ENCODE data around the gene CFAP61. TPM values are rescaled to one million over a fixed set of nuclear protein-coding genes. Genes with fewer than 3 reads are reported as not detected.

CFAP61 gene
- total and polyA plus RNA-seq, 2 donors: 0.32 to 0.35 TPM

GRCh38 chr20:20136313-20136712 is 84.0 kb downstream of the CFAP61 start:
- no peak for DNase-seq (ENCODE audit: extremely low spot score)
- Histone ChIP-seq H3K27ac (ENCODE audit: low read depth) (no peak overlapping the region), H3K4me3 (ENCODE audit: low read depth, low read length) (no peak overlapping the region), H3K36me3 (ENCODE audit: insufficient read depth) (no peaks in the 10 kb centered on the region), H3K4me1 (ENCODE audit: insufficient read depth) (no peaks in the 10 kb centered on the region)
- WGBS: 83% methylated on average over 1 of the region's 1 CpG

GRCh38 chr20:20137851-20138250 is 85.5 kb downstream of the CFAP61 start:
- Histone ChIP-seq H3K27ac (ENCODE audit: low read depth) (no peak overlapping the region), H3K4me3 (ENCODE audit: low read depth, low read length) (no peak overlapping the region)
- no peak for DNase-seq (ENCODE audit: extremely low spot score)

GRCh38 chr20:20138301-20139064 is 86.2 kb downstream of the CFAP61 start:
- Histone ChIP-seq H3K4me3 (ENCODE audit: low read depth, low read length) (no peak overlapping the region), H3K27ac (ENCODE audit: low read depth) (no peak overlapping the region), H3K4me1 (ENCODE audit: insufficient read depth) (no peaks in the 10 kb centered on the region), H3K36me3 (ENCODE audit: insufficient read depth) (no peaks in the 10 kb centered on the region)
- 45% methylated on average over 4 of the region's 4 CpGs for WGBS
- no peak for DNase-seq (ENCODE audit: extremely low spot score)

More at GRCh38 chr20:20137851-20138250, 85.5 kb downstream of the CFAP61 start:
- Histone ChIP-seq H3K36me3 (ENCODE audit: insufficient read depth) (no peaks in the 10 kb centered on the region), H3K4me1 (ENCODE audit: insufficient read depth) (no peaks in the 10 kb centered on the region)
- 86% methylated on average over 5 of the region's 5 CpGs for WGBS

- Histone ChIP-seq H3K4me3 (ENCODE audit: low read depth, low read length) (no peak overlapping the region), H3K4me1 (ENCODE audit: insufficient read depth) (no peaks in the 10 kb centered on the region), H3K36me3 (ENCODE audit: insufficient read depth) (no peaks in the 10 kb centered on the region), H3K27ac (ENCODE audit: low read depth) (no peak overlapping the region)
- WGBS: 39% methylated on average over 5 of the region's 5 CpGs
- DNase-seq (ENCODE audit: extremely low spot score): no peak
These were observed 87.1 kb downstream of the CFAP61 start for GRCh38 chr20:20139403-20139802.

GRCh38 chr20:20143165-20143564 is 90.8 kb downstream of the CFAP61 start:
- H3K4me3 ChIP-seq (ENCODE audit: low read depth, low read length): no peak overlapping the region
- H3K4me1 ChIP-seq (ENCODE audit: insufficient read depth): no peaks in the 10 kb centered on the region
- H3K36me3 ChIP-seq (ENCODE audit: insufficient read depth): no peaks in the 10 kb centered on the region
- no peak for DNase-seq (ENCODE audit: extremely low spot score)
- 67% methylated on average over 2 of the region's 2 CpGs for WGBS
- H3K27ac ChIP-seq (ENCODE audit: low read depth): no peak overlapping the region

GRCh38 chr20:20143646-20144045 is 91.3 kb downstream of the CFAP61 start:
- 67% methylated on average over 2 of the region's 2 CpGs for WGBS
- no peaks in the 10 kb centered on the region for H3K4me1 ChIP-seq (ENCODE audit: insufficient read depth)
- H3K36me3 ChIP-seq (ENCODE audit: insufficient read depth): no peaks in the 10 kb centered on the region
- no peak overlapping the region for H3K4me3 ChIP-seq (ENCODE audit: low read depth, low read length)
- no peak for DNase-seq (ENCODE audit: extremely low spot score)
- no peak overlapping the region for H3K27ac ChIP-seq (ENCODE audit: low read depth)

- Histone ChIP-seq H3K4me1 (ENCODE audit: insufficient read depth) (no peaks in the 10 kb centered on the region), H3K4me3 (ENCODE audit: low read depth, low read length) (no peak overlapping the region), H3K36me3 (ENCODE audit: insufficient read depth) (no peaks in the 10 kb centered on the region), H3K27ac (ENCODE audit: low read depth) (no peak overlapping the region)
- WGBS: 84% methylated on average over 2 of the region's 2 CpGs
- no peak for DNase-seq (ENCODE audit: extremely low spot score)
These were observed 96.4 kb downstream of the CFAP61 start for GRCh38 chr20:20148779-20149178.

- Histone ChIP-seq H3K4me3 (ENCODE audit: low read depth, low read length) (no peak overlapping the region), H3K36me3 (ENCODE audit: insufficient read depth) (no peaks in the 10 kb centered on the region), H3K27ac (ENCODE audit: low read depth) (no peak overlapping the region), H3K4me1 (ENCODE audit: insufficient read depth) (no peaks in the 10 kb centered on the region)
- WGBS: 73% methylated on average over 2 of the region's 2 CpGs
- DNase-seq (ENCODE audit: extremely low spot score): no peak
These were observed 97.9 kb downstream of the CFAP61 start for GRCh38 chr20:20150241-20150640.

- no peak overlapping the region for H3K4me3 ChIP-seq (ENCODE audit: low read depth, low read length)
- no peak overlapping the region for H3K27ac ChIP-seq (ENCODE audit: low read depth)
- no peaks in the 10 kb centered on the region for H3K4me1 ChIP-seq (ENCODE audit: insufficient read depth)
- no peak for DNase-seq (ENCODE audit: extremely low spot score)
- WGBS: 23% methylated on average over 2 of the region's 2 CpGs
- H3K36me3 ChIP-seq (ENCODE audit: insufficient read depth): no peaks in the 10 kb centered on the region
These were observed 108.2 kb downstream of the CFAP61 start for GRCh38 chr20:20160520-20160919.

GRCh38 chr20:20161611-20162010 is 109.3 kb downstream of the CFAP61 start:
- Histone ChIP-seq H3K36me3 (ENCODE audit: insufficient read depth) (no peaks in the 10 kb centered on the region), H3K4me3 (ENCODE audit: low read depth, low read length) (no peak overlapping the region), H3K27ac (ENCODE audit: low read depth) (no peak overlapping the region), H3K4me1 (ENCODE audit: insufficient read depth) (no peaks in the 10 kb centered on the region)
- DNase-seq (ENCODE audit: extremely low spot score): no peak
- WGBS: 58% methylated on average over 4 of the region's 4 CpGs

- Histone ChIP-seq H3K27ac (ENCODE audit: low read depth) (no peak overlapping the region), H3K36me3 (ENCODE audit: insufficient read depth) (no peaks in the 10 kb centered on the region), H3K4me1 (ENCODE audit: insufficient read depth) (no peaks in the 10 kb centered on the region), H3K4me3 (ENCODE audit: low read depth, low read length) (no peak overlapping the region)
- DNase-seq (ENCODE audit: extremely low spot score): no peak
- WGBS: 67% methylated on average over 3 of the region's 3 CpGs
These were observed 115.4 kb downstream of the CFAP61 start for GRCh38 chr20:20167698-20168097.

- Histone ChIP-seq H3K36me3 (ENCODE audit: insufficient read depth) (no peaks in the 10 kb centered on the region), H3K27ac (ENCODE audit: low read depth) (no peak overlapping the region), H3K4me1 (ENCODE audit: insufficient read depth) (no peaks in the 10 kb centered on the region), H3K4me3 (ENCODE audit: low read depth, low read length) (no peak overlapping the region)
- no peak for DNase-seq (ENCODE audit: extremely low spot score)
- WGBS: 59% methylated on average over 1 of the region's 1 CpG
These were observed 120.9 kb downstream of the CFAP61 start for GRCh38 chr20:20173254-20173653.

- H3K4me1 ChIP-seq (ENCODE audit: insufficient read depth): no peaks in the 10 kb centered on the region
- 79% methylated on average over 10 of the region's 10 CpGs for WGBS
- no peak for DNase-seq (ENCODE audit: extremely low spot score)
- no peaks in the 10 kb centered on the region for H3K36me3 ChIP-seq (ENCODE audit: insufficient read depth)
- H3K27ac ChIP-seq (ENCODE audit: low read depth): no peak overlapping the region
- no peak overlapping the region for H3K4me3 ChIP-seq (ENCODE audit: low read depth, low read length)
These were observed 121.9 kb downstream of the CFAP61 start for GRCh38 chr20:20174089-20174835.

- Histone ChIP-seq H3K36me3 (ENCODE audit: insufficient read depth) (no peaks in the 10 kb centered on the region), H3K4me1 (ENCODE audit: insufficient read depth) (no peaks in the 10 kb centered on the region), H3K4me3 (ENCODE audit: low read depth, low read length) (no peak overlapping the region), H3K27ac (ENCODE audit: low read depth) (no peak overlapping the region)
- no peak for DNase-seq (ENCODE audit: extremely low spot score)
- WGBS: 87% methylated on average over 3 of the region's 3 CpGs
These were observed 129.0 kb downstream of the CFAP61 start for GRCh38 chr20:20181322-20181721.
